ENCODE measurements around the gene ARPC2.

ARPC2 gene

GRCh38 chr2:218291318-218292047 is 74.5 kb downstream of the ARPC2 start:
- peak; percentile 25 to 45 for DNase-seq

- DNase-seq, result peak; percentile 81 to 88
These were observed 75.3 kb downstream of the ARPC2 start, which contains the start of gene TMBIM1 for GRCh38 chr2:218292048-218293014. TMBIM1 (minus strand) TSS chr2:218292503; CDS start chr2:218282141, 10,362 bp downstream.

- DNase-seq, result peak in 1 of 2 donors; percentile 21
These were observed 76.9 kb downstream of the ARPC2 start for GRCh38 chr2:218293715-218294429.

GRCh38 chr2:218294430-218295022 is 77.5 kb downstream of the ARPC2 start:
- no peak for DNase-seq

- DNase-seq, result no peak
These were observed 78.0 kb downstream of the ARPC2 start for GRCh38 chr2:218295029-218295428.

- no peak for DNase-seq
These were observed 79.2 kb downstream of the ARPC2 start for GRCh38 chr2:218296200-218296599.

GRCh38 chr2:218296847-218297246 is 79.9 kb downstream of the ARPC2 start:
- no peak for DNase-seq

GRCh38 chr2:218298314-218298875 is 81.4 kb downstream of the ARPC2 start:
- no peak for DNase-seq

- no peak for DNase-seq
These were observed 83.2 kb downstream of the ARPC2 start for GRCh38 chr2:218300141-218300540.

- peak; percentile 86 to 92 for DNase-seq
These were observed 84.3 kb downstream of the ARPC2 start for GRCh38 chr2:218301176-218301819.
